ENCODE results near the gene RNF212.

The RNF212 gene

DNA sequence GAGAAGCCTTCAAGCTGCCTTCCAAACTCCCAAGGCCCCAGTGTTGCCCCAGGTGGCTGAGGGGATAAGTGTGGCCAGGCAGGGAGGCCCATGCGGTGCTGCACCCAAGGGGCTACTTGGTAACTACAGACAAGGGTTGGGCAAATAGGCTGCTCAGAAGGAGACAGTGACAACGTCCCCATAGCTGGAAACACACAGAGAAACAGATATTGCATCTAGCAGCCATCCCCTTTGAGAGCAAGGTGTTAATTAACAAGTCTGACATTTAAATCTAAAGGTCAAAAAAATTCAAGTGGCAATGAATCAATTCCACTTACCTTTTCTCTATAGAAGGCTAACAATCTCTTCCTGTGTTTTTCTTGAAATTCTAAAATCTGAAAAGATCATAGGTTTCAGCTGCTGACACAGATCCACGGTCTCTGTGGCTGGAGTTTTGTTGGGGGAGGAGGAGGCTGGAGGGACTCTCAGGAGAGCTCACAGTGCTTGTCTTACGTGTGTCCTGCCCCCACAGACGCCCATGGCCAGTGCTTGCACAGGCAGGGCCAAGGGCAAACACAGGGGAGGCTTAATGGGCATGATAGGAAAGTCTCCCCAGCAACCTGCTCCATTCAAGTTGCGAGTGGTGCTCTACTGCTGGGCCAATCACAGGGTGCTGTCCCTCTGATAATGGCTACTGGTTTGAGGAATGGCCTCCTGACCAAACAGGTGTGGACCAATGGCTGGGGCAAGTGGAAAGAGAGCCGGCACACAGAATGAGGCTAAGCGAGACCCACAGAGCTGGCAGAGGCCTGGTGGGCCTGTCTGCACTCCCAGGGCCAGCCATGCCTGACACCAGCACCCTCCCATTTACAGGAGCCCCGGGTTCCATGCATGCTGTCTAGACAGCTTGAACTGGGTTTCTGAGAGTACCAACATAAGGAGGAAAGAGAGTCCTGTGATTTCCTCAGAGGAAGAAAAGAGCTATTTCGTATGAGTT lies 22.6 kb downstream of the RNF212 start:
- no peak for DNase-seq (ENCODE audit: low spot score)

DNA sequence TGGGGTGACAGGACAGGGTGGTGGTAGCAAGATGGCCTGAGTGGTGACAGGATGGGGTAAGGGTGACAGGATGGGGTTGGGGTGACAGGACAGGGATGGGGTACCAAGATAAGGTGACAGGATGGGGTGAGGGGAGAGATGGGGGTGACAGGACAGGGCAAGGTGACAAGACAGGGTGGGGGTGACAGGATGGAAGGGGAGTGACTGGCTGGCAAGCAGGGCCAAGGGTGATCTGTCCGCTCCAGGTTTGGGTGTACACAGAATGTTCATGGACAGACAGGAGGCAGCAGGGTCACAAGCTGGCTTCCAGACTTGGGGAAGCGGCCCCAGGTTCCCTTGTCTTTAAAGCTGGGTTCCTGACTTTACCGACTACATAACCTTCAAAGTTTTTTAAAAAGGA lies 23.3 kb downstream of the RNF212 start:
- no peak for DNase-seq (ENCODE audit: low spot score)

DNA sequence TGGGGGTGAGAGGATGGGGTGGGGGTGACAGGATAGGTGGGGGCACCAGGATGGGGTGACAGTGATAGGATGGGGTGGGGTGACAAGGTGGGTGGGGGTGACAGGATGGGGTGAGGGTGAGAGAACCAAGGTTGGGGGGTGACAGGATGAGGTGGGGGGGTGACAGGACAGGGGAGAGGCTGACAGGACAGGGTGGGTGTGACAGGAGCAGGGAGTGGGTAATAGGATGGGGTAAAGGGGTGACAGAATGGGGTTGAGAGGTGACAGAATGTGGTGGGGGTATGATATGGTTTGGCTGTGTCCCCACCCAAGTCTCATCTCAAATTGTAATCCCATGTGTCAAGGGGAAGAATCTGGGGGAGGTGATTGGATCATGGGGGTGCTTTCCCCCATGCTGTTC lies 26.0 kb downstream of the RNF212 start:
- DNase-seq (ENCODE audit: low spot score), result no peak

DNA sequence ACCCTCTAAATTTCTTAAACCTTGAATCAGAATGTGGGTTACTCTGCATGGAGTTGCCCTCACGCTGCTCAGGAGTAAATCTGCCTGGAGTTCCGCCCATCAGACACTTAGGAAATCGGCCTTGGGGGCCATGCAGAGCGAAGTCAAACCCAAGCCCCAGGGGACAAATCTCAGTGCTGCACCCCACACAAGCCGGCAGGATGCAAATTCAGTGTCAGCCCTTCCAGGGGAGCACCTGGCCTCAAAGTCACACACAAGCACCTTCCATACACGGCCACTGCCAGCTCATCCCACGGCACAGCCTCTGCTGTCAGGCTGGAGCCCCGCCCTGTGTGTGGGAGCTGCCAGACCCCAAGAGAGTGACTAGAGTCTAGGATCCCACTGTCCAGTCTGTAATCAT lies 27.4 kb downstream of the RNF212 start:
- no peak for DNase-seq (ENCODE audit: low spot score)

DNA sequence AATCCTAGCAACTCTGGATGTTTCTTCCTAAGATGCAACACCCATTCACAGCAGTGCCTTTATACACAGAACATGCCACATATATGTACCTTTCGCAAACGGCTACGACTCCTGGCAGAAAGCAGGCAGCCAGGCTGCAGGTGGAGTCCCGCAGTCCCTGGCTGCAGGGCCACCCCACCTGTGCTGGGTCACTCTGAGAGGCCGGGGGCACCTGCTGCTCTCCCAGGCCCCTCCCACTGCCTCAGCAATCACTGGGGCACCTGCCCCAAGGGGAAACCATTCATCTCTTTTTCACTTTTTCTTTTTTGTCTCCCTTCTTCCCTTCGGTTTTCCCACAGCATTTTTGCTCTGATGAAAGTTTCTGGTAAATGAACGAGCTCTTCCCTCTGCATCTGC lies 28.0 kb downstream of the RNF212 start:
- no peak for DNase-seq (ENCODE audit: low spot score)

DNA sequence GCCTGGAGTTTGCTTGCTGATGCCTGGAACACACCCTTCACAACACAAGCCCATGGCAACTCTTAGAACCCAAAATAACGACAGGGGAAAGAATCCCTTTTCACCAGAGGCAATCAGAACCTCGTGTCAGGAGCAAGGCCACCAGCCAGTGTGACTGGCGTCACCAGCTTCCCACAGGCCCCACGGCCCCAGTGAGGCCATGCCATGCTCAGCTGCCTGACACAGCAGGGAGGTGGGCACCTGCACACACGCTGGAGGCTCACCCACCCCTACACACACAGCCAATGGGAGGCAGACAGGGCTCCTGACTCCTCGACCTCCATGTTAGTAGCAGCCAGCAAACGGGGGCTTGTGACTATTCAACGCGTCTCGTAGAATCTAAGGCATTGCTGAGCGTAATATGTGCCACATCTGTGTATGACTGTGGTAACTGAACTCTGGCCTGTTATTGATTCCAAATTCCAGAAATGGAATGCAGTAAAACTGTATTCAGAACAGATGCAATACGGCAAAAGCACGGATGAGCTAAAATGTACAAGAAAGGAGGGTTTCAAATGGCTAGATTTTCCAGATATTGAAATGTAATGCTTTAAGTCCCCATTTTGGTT lies 28.5 kb downstream of the RNF212 start:
- no peak for DNase-seq (ENCODE audit: low spot score)

DNA sequence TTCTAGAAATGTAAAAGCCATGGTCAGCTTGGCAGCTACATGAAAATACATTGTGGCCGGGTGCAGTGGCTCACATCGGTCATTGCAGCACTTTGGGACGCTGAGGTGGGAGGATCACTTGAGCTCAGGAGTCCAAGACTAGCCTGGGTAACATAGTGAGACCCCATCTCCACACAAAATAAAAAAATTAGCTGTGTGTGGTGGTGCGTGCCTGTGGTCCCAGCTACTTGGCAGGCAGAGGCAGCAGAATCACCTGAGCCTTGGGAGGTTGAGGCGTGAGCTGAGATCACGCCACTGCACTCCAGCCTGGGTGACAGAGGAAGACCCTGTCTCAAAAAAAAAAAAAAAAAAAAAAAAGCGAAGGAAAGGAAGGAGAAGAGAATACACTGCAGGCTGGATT lies 29.0 kb downstream of the RNF212 start:
- no peak for DNase-seq (ENCODE audit: low spot score)

DNA sequence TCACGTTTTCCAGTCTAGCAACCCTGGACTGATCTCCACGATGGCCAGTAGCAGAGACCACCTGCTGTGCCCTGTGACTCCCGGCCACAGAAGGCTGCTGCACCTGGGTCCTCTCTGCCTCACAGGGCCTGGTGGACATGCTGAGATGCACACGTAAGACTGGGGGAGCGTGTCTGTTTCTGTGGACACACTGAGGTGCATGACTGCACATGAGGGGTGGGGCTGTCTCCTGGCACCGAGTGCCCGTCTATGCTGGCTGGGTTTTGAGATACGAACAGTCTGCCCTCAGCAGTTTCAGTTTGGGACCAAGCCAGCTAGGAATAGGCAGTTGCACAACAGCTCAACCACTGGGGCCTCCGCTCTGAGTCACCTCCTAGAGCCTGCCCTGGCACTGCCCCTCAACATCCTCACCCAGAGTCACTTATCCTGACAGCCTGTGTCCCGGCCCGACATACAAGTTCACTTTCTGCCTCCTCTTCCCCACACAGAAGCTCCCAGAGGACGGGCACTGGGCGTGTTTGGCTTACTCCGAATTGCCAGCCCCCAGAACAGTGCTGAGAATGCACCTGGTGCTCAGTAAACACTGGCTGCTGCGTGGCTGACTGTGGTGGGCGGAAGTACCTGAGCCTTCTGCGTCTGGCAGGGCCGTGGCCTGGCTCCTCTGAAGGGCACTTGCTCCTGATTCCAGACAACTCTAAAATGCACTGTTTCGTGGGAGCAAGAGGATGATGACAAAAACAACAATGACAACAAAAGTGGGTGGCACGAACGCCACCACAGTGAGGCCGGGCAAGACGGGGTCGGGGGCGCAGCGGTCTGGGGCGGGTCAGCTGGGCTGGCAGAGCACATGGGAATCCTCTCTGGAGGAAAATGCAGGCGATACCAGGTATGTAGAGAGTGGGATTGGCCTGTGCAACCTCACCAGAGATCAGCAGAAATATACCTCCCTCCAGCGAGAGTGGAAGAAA lies 30.9 kb downstream of the RNF212 start:
- no peak for DNase-seq (ENCODE audit: low spot score)

DNA sequence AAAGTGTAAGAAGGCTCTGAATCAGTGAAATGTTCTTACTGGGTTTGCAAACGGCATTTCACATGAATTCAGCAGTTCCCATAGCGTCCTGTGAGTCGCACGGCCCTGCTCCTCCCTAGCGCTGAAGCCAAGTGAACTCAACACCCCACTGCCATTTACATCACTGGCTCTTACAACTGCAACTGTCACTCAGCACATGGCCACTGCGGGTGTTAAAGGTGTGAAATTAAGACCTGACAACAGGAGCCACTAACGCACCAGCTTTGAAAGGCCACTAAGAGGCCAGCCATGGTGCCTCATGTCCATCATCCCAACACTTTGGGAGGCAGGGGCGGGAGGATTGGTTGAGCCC lies 31.7 kb downstream of the RNF212 start:
- no peak for DNase-seq (ENCODE audit: low spot score)

DNA sequence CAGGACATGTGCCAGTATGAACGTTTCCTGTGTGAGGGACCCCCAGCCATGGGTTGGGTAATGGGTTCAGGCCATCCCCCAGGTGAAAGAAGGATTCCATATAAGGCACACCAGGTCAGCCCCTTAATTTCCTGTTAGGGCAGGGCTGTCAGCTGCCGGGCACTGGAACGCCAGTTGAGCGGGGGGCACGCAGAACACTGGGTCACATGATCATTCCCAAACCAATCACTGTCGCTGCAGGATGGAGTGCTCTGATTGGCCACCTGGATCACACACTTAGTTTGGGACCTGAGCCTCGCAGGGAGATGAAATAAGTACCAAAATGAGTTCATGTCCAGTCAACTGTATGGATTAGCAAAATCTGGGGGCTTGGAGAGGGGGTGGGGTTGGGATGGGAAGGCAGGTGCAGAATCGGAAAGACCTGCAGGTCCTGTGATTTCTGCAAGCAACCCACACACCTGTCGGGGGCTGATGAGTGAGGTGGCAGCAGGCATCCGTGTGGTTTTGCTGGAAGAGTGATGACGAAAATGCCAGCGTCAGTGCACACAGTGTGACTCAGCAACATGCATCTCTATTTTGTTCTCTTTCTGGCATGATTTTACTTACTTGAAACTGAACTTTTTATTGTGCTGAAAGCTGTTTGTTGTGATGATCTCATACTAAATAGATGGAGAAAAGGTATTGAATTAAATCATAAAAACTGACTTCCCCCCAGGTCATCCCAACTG lies 32.2 kb downstream of the RNF212 start:
- no peak for DNase-seq (ENCODE audit: low spot score)

DNA sequence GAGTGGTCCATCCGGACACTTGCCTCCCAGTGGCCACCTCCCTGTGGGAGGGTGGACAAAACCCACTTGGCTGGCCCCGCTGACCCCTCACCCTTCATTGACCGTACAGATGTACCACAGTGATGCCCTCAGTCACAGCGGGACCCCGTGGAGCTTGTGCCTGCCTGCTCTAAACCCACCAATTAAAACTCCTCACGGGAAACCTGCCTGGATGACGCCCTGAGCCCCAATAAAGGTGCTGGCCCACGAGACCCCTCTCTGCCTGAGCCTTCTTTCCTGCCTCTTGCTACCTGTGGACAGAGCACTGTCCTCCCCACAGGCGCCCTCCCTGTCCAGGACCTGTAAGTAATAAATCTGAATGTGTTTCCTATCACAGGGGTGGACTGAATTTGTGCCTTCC lies 32.9 kb downstream of the RNF212 start:
- no peak for DNase-seq (ENCODE audit: low spot score)

DNA sequence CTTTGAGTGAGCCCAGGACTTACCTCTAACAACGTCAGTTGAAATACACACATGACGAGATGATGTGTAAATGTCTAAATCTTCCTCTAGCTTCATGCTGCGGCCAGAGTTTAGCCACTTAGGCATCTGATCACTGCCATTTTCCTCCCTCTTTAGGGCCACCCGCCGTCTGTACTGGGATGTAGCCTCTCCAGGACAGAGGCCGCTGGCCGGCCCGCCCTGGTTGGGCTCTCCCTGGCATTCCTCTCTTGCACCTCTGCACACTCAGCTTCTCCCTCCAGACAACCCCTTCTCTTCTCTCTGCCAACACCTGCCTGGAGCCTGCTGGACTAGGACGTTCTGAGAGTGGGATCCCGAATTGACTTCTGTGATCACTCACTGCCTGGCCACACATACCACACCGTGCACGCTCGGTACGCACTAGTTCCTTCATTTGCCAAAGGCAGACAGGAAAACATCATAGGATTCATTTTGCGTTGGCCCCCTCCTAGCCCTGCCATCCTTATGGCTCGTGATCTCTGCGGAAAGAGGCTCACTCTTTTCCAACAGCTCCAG lies 33.6 kb downstream of the RNF212 start:
- no peak for DNase-seq (ENCODE audit: low spot score)

DNA sequence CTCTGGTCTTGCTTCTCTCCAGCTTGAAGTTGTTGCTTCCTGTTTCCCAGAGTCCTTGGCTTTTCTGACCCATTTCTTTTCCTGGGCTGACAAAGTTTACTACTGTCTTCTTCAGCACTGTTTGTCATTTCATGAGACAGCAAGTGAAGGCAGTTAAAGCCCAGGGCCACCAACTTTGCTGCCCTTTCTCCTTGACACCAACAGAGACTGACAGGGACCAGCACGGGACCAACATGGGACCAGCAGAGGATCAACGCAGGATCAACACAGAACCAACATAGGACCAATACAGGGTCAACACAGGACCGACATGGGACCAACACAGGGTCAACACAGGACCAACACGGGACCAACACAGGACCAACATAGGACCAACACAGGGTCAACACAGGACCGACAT lies 34.9 kb downstream of the RNF212 start:
- DNase-seq (ENCODE audit: low spot score), result no peak

DNA sequence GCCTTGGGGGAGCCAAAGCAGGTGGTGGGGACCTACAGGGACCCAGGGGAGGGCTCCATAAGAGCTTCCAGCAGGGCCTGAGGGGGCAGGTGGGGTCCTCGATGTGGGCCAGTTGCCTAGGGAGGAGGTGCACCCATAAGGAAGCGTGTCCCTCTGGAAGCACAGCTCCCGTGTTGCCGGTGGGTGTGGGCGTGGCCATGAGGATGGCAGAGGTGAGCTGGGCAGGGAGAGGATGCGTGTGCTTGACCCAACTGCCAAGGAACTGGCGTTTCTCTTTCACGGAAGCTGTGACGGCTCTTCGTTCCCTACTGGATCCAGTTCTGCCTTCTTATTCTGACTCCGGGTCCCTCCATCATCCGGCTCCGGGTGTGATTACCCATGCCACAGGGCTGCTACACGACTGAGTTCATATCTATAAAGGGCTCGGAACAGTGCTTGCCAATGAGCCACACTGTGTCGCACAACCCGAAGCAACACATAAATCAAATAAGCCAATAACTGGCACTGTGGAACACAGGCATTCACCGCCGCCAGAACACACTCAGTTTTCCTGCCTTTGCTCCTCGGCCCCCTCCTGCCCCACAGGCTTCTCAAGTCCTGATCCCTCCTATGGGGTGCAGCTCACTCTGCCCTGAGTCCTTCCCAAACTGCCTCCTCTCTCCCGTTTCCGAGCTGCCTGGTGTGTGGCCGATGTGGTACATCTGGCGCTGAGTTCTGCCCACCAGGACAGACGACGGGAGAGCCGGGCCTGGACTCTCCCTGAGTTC lies 35.5 kb downstream of the RNF212 start:
- no peak for DNase-seq (ENCODE audit: low spot score)

DNA sequence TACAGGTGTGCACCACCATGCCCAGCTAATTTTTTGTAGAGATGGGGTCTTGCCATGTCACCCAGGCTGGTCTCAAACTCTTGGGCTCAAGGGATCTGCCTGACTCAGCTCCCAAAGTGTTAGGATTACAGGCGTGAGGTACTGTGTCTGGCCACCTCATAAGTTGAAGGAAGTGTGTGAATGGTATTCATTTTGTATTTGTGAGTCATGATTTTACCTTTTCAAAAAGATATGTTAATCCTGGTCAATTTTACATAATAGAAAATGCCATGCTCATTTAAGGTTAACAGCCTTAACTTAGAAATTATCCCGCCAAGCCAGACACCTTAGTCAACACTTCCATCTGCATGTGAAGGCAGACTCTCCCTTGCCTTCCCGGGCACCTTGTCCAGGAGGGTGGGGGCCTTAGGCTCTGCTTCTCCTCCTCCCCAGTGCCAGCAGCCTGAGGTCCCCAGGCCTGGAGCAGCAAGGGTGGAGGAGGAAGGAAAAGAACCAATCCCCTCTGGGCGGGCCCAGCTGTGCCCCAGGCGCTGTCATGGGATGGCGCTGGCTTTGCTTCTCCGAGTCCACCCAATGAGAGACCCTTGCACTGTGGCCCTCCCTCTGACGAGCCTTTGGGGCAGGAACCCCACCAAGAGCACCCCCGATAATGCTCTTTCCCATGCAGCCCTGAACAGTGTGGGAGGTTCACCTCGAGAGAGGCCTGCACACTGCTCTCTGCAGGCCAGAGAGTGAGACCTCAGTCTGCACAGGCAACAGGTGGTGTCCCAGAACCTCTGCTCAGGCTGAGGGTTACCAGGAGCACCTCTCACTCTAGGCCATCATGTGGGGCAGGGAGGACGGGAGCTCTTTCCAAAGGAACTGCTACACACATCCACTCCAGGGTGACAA lies 37.3 kb downstream of the RNF212 start:
- DNase-seq (ENCODE audit: low spot score), result no peak

DNA sequence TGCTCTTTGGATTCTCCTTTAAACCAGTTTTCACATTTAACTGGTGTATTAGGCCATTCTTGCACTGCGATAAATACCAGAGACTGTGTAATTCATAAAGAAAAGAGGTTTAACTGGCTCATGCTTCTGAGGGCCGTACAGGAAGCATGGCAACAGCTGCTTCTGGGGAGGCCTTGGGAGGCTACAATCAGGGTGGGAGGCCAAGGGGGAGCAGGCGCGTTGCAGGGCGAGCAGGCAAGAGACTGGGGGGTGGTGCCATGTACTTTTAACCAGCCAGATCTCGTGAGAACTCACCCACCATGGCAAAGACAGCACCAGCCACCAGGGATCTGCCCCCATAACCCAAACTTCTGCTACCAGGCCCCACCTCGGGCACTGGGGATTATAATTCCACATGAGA lies 38.1 kb downstream of the RNF212 start:
- DNase-seq (ENCODE audit: low spot score), result no peak

DNA sequence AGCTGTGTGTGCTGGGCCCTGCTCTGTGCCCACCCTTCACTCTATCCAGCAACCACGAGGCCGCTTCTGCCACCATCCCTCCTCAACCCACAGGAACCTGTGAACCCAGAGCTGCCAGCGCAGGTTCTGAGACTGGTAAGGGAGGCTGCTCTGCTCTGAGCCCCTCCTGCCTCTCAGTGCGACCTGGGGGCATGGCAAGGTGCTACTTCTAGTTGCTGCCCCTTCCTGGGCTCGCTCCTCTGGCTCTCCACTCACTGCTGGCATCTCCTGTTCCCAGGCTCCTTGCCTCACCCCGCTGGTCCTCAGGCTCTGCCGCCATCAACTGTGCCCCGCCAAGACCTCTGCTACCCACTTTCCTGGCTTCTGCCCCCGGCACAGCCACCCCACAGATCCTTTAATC lies 39.3 kb downstream of the RNF212 start:
- DNase-seq (ENCODE audit: low spot score), result no peak

DNA sequence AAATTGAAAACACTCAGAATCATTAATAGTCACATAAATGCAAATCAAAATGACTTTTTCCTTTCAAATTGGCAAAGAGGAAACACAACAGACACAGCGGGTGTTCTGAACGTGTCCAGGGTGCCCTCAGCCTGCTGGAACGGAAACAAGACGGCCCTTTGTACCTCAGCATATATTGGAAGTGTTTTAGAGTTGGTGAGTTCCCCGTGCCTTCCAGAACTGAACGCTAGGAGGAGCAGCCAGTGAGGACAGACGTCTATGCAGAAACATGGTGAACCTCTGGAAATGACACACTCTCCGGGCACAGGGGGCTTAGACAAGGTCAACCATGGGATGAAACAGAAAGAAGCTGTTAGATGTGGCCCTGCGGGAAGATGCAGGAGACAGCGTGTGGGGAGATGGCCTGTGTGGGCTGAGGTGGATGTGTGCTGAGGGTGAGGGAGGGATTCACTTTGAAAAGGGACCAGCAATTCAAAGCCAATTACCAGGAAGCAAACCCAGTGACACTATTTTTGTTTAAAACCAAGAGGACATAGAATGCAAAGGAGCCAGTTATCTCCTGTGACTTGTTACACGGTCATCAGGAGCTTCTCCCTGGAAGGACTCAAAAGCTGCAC lies 40.4 kb downstream of the RNF212 start:
- DNase-seq (ENCODE audit: low spot score), result peak; percentile 55

DNA sequence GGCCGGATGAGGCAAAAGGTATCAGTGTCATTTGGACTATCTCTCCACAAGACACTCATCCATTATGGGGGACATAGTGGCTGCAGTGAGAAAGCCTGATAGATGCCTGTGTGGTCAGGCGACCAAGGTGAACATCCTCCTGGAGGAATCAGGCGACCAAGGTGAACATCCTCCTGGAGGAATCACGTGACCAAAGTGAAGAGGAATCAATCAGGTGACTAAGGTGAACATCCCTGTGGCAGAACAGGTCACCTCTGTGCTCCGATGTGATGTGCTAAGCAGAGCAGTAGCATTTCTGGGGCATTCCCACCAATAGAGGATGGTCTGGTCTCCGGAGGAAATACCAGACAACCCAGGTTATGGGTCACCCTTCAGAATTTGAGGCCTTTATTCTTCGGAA lies 44.0 kb downstream of the RNF212 start:
- no peak for DNase-seq (ENCODE audit: low spot score)

Data from cerebellar cortex (tissue), 1 donor.